OCI-LY1 (cell line): ENCODE results near the gene PLA2G3.

Source experiments
- H2AFZ ChIP-seq: fragments of 200-600 bp; sonication (generic), shearing (Covaris generic); 2 replicates; pipeline ENCODE4 v1.6.0; 2014; ENCODE audit warnings: antibody characterized with exemption, mild to moderate bottlenecking, low read length
- H3F3A ChIP-seq: fragments of 200-600 bp; sonication (generic), shearing (Covaris generic); 2 replicates; pipeline ENCODE4 v1.6.0; 2014; ENCODE audit warnings: mild to moderate bottlenecking, antibody characterized with exemption, low read length, moderate library complexity; ENCODE audit not compliant: insufficient read depth
- H3K27ac ChIP-seq: fragments of 200-600 bp; sonication (generic); 2 replicates; pipeline ENCODE4 v1.5.1; 2014; ENCODE audit warnings: low read length, mixed run types, mild to moderate bottlenecking, low read depth; ENCODE audit not compliant: poor library complexity, severe bottlenecking
- H3K27me3 ChIP-seq: fragments of 200-600 bp; sonication (generic); 2 replicates; pipeline ENCODE4 v1.6.0; 2014; ENCODE audit warnings: antibody characterized with exemption, mild to moderate bottlenecking, low read length, moderate library complexity; ENCODE audit not compliant: insufficient read depth
- H3K36me3 ChIP-seq: fragments of 200-600 bp; sonication (generic); 2 replicates; pipeline ENCODE4 v1.6.1; 2014; ENCODE audit warnings: mild to moderate bottlenecking, antibody characterized with exemption, low read length, moderate library complexity, mixed read lengths; ENCODE audit not compliant: insufficient read depth
- H3K4me1 ChIP-seq: fragments of 200-600 bp; sonication (generic); 2 replicates; pipeline ENCODE4 v1.5.1; 2014; ENCODE audit warnings: mild to moderate bottlenecking, low read length, moderate library complexity; ENCODE audit not compliant: insufficient read depth, severe bottlenecking
- H3K4me2 ChIP-seq: fragments of 200-600 bp; sonication (generic), shearing (Covaris generic); 2 replicates; pipeline ENCODE4 v1.6.1; 2014; ENCODE audit warnings: low read length
- H3K4me3 ChIP-seq: fragments of 200-600 bp; sonication (generic); 2 replicates; pipeline ENCODE4 v1.5.1; 2014; ENCODE audit warnings: low read length, low read depth, mild to moderate bottlenecking, mixed read lengths; ENCODE audit not compliant: poor library complexity, severe bottlenecking
- H3K79me2 ChIP-seq: fragments of 200-600 bp; shearing (Covaris generic); 2 replicates; pipeline ENCODE4 v1.6.1; 2016; ENCODE audit warnings: mixed run types, low read length, mixed read lengths; ENCODE audit not compliant: insufficient read depth
- H3K9ac ChIP-seq: fragments of 200-600 bp; sonication (generic), shearing (Covaris generic); 2 replicates; pipeline ENCODE4 v1.6.1; 2014; ENCODE audit warnings: mild to moderate bottlenecking, low read length, mixed read lengths
- H3K9me2 ChIP-seq: fragments of 200-600 bp; sonication (generic), shearing (Covaris generic); 2 replicates; pipeline ENCODE4 v1.6.1; 2014; ENCODE audit warnings: low read depth, mild to moderate bottlenecking, low read length, mixed read lengths
- H3K9me3 ChIP-seq: fragments of 200-600 bp; shearing (Covaris generic); 2 replicates; pipeline ENCODE4 v1.6.1; 2014; ENCODE audit warnings: low read length, mixed read lengths
- H4K20me1 ChIP-seq: fragments of 200-600 bp; sonication (generic), shearing (Covaris generic); 2 replicates; pipeline ENCODE4 v1.6.0; 2016; ENCODE audit warnings: mild to moderate bottlenecking, low read length; ENCODE audit not compliant: insufficient read depth
- EZH2 ChIP-seq: fragments of 200-600 bp; sonication (generic), shearing (Covaris generic); IDR thresholded peaks from 2 replicates; pipeline ENCODE4 v1.8.0; 2017; ENCODE audit warnings: borderline replicate concordance, mixed run types, mild to moderate bottlenecking, antibody characterized with exemption, low read length, moderate library complexity, mixed read lengths
- TF ChIP-seq, protein P1 (sequence below): fragments of 200-600 bp; sonication (generic), shearing (Covaris generic); IDR thresholded peaks from 2 replicates; pipeline ENCODE4 v1.5.1; 2017; ENCODE audit warnings: mild to moderate bottlenecking, antibody characterized with exemption, low read length, moderate library complexity, mixed read lengths

PLA2G3 gene

DNA sequence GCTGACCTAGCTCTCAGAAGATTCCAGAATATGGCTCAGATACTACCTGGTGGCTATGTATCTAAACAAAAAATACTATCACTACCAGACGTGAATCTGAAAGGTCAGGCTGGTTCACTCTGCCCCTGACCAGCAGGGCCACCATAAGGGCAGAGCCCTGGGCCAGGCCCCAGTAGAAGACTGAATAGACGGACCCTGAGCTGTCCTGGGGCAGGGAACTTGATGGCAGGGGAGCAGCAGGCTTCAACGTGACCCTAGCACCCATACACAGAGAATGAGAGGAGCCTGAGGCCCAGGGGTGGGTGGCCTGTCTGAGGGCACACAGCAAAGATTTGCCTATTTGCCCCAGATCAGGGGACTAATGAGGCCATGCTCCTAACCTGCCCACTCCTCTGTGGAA lies 13.0 kb upstream of the PLA2G3 start:
- Histone ChIP-seq H2AFZ (no peak overlapping the region), H3K4me1 (no peaks in the 10 kb centered on the region), H3K36me3 (no peaks in the 10 kb centered on the region), H3K9ac (no peak overlapping the region), H3K4me2 (no peak overlapping the region), H3K27ac (no peak overlapping the region), H3K9me3 (no peaks in the 10 kb centered on the region), H3F3A (no peaks in the 10 kb centered on the region), H3K9me2 (no peaks in the 10 kb centered on the region), H4K20me1 (no peaks in the 10 kb centered on the region), H3K4me3 (no peak overlapping the region), H3K27me3 (no peaks in the 10 kb centered on the region), H3K79me2 (no peaks in the 10 kb centered on the region)
- TF ChIP-seq, protein P1, sequence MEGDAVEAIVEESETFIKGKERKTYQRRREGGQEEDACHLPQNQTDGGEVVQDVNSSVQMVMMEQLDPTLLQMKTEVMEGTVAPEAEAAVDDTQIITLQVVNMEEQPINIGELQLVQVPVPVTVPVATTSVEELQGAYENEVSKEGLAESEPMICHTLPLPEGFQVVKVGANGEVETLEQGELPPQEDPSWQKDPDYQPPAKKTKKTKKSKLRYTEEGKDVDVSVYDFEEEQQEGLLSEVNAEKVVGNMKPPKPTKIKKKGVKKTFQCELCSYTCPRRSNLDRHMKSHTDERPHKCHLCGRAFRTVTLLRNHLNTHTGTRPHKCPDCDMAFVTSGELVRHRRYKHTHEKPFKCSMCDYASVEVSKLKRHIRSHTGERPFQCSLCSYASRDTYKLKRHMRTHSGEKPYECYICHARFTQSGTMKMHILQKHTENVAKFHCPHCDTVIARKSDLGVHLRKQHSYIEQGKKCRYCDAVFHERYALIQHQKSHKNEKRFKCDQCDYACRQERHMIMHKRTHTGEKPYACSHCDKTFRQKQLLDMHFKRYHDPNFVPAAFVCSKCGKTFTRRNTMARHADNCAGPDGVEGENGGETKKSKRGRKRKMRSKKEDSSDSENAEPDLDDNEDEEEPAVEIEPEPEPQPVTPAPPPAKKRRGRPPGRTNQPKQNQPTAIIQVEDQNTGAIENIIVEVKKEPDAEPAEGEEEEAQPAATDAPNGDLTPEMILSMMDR = no peak
- TF ChIP-seq EZH2 = no peak

DNA sequence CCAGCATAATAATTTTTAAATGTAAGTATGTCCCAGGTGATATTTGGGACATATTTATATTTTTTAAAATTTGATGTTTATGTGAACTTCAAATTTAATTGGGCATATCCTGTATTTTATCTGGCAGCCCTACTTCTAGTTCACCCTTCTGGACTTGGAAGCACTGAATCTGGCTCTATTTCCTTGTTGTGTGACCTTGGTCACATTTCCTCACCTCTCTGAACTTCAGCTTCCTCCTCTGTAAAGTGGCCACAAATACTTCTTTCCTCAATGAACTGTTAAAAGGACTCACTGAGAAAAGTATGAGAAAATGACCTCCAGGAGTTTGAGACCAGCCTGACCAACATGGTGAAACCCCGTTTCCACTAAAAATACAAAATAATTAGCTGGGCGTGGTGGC lies 11.6 kb upstream of the PLA2G3 start:
- Histone ChIP-seq H4K20me1 (no peaks in the 10 kb centered on the region), H3K36me3 (no peaks in the 10 kb centered on the region), H3K27me3 (no peaks in the 10 kb centered on the region; the same call in 1 of the 2 replicates), H3K79me2 (no peaks in the 10 kb centered on the region), H3K4me2 (no peak overlapping the region), H2AFZ (no peak overlapping the region), H3K4me1 (no peaks in the 10 kb centered on the region), H3K9me3 (no peaks in the 10 kb centered on the region), H3K4me3 (no peak overlapping the region), H3K9ac (no peak overlapping the region), H3K9me2 (no peaks in the 10 kb centered on the region), H3K27ac (no peak overlapping the region), H3F3A (no peaks in the 10 kb centered on the region)
- TF ChIP-seq, protein P1 = no peak
- no peak for TF ChIP-seq EZH2

DNA sequence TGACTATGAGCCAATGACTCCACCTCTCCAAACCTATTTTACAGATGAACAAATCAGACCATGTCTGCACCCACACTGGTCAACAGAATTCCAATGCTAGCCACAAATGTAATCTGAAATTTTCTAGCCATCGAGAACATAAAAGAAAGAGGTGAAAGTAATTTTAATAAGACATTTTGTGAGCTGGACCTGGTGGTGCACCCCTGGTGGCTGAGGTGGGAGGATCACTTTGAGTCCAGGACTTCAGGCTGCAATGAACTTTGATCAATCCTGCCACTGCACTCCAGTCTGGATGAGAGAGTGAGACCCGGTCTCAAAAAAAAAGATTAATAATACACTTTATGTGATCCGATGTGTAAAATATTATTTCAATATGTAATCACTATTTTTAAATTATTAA lies 10.3 kb upstream of the PLA2G3 start:
- H4K20me1 ChIP-seq = no peaks in the 10 kb centered on the region
- H3K36me3 ChIP-seq = no peaks in the 10 kb centered on the region
- H3K4me1 ChIP-seq = no peaks in the 10 kb centered on the region
- H3K9me2 ChIP-seq = no peaks in the 10 kb centered on the region
- H3K79me2 ChIP-seq = no peaks in the 10 kb centered on the region
- H3K4me2 ChIP-seq = no peak overlapping the region
- H3K4me3 ChIP-seq = no peak overlapping the region
- H2AFZ ChIP-seq = no peak overlapping the region
- H3K9ac ChIP-seq = no peak overlapping the region
- no peaks in the 10 kb centered on the region for H3F3A ChIP-seq
- no peak overlapping the region for H3K27ac ChIP-seq
- no peak for TF ChIP-seq EZH2
- TF ChIP-seq, protein P1 = peak; percentile 35; the same call in 1 of the 2 replicates
- H3K27me3 ChIP-seq = no peaks in the 10 kb centered on the region; the same call in 1 of the 2 replicates
- no peaks in the 10 kb centered on the region for H3K9me3 ChIP-seq
